ENCODE data around the gene CDH4.

GRCh38 chr20:61978491-61978890 lies 726.4 kb downstream of the CDH4 start:
- no peak for TF ChIP-seq POLR2A (IDR thresholded peaks at IDR 0.05; ENCODE audit: low read length)
- no peak for TF ChIP-seq GATA1 (IDR thresholded peaks at IDR 0.05; ENCODE audit: low read depth, low read length)
